ENCODE data around the gene RNF7.

DNA sequence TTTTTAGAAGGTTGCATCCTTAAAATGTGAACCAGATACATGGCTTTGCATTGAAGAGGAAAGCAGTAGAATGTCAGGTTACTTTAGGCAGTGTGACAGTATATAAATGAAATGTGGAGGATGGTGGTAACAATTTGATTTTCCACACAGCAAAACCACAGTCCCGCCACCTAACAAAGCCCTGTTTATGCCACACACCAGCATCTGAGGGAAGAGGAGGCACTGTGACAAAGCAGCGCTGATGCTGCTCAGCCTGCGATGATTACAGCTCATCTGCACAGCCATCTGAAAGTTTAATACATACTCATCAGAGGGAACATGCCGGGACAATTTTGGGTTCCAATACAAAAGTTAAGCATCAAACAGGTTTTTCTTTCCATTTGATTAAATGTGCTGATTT lies 8.9 kb downstream of the RNF7 start:
- no peak for TF ChIP-seq CREB1 (IDR thresholded peaks at IDR 0.05)
- TF ChIP-seq MAX (IDR thresholded peaks at IDR 0.05): no peak
- TF ChIP-seq ATF3 (IDR thresholded peaks at IDR 0.05; ENCODE audit: insufficient read depth, low read depth, low read length): no peak
- no peak for TF ChIP-seq KDM1A (IDR thresholded peaks at IDR 0.05; ENCODE audit: borderline replicate concordance, low read length)
- no peak for TF ChIP-seq TEAD4 (IDR thresholded peaks at IDR 0.05; ENCODE audit: low read depth, low read length)
- TF ChIP-seq EZH2 (IDR thresholded peaks at IDR 0.05; ENCODE audit: low read depth, low read length, severe bottlenecking): no peak
- TF ChIP-seq SUZ12 (IDR thresholded peaks at IDR 0.05; ENCODE audit: low read length): no peak
- no peak for TF ChIP-seq TAF1 (IDR thresholded peaks at IDR 0.05; ENCODE audit: low read depth, low read length)
